Mammary epithelial cell (primary cell): ENCODE measurements around the gene HSD17B12.

Experiments
- EZH2 ChIP-seq: IDR thresholded peaks from 2 replicates; pipeline ENCODE4 v1.6.1; 2012; ENCODE audit warnings: low read length, inconsistent platforms, borderline replicate concordance
- TF ChIP-seq, protein P1 (sequence below), 2 donors: IDR thresholded peaks in 1 of 2; conservative IDR thresholded peaks in 1 of 2; 2 replicates each; pipeline ENCODE4 v1.5.1; 2011 to 2012; ENCODE audit warnings: inconsistent platforms in 2 of 2, low read length in 2 of 2, mild to moderate bottlenecking in 2 of 2, control low read depth in 1 of 2, low read depth in 1 of 2; ENCODE audit not compliant: insufficient read depth in 1 of 2; ENCODE audit errors: extremely low read depth in 1 of 2

DNA sequence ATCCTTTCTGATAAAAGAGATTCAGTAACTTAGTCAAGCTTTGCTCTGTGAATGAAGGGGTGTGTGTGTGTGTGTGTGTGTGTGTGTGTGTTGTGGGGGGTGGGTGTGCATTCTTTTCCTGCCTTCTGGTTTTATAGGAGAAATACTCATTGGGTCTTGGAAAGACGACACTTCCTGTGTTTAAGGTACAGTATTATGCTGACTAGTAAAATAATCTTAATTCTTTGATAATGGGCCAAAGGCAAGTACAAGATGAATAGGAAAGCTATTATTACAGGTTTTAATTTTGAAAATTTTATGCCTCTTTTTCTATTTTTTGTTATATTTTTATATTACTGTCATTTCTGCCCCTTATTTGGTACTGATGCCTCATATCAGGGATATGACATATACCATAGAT is 26.1 kb downstream of the HSD17B12 start:
- TF ChIP-seq, protein P1, sequence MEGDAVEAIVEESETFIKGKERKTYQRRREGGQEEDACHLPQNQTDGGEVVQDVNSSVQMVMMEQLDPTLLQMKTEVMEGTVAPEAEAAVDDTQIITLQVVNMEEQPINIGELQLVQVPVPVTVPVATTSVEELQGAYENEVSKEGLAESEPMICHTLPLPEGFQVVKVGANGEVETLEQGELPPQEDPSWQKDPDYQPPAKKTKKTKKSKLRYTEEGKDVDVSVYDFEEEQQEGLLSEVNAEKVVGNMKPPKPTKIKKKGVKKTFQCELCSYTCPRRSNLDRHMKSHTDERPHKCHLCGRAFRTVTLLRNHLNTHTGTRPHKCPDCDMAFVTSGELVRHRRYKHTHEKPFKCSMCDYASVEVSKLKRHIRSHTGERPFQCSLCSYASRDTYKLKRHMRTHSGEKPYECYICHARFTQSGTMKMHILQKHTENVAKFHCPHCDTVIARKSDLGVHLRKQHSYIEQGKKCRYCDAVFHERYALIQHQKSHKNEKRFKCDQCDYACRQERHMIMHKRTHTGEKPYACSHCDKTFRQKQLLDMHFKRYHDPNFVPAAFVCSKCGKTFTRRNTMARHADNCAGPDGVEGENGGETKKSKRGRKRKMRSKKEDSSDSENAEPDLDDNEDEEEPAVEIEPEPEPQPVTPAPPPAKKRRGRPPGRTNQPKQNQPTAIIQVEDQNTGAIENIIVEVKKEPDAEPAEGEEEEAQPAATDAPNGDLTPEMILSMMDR (conservative IDR thresholded peaks at IDR 0.05 in 1 of 2, IDR thresholded peaks at IDR 0.05 in 1 of 2; ENCODE audit: extremely low read depth in 1 of 2, insufficient read depth in 1 of 2, low read depth in 1 of 2, low read length in 2 of 2), result no peak
- no peak for TF ChIP-seq EZH2
